H1 (cell line): Measurements from ENCODE around the gene LYL1. TPM values are rescaled to one million over a fixed set of nuclear protein-coding genes. Genes with fewer than 3 reads are reported as not detected.
A peak's percentile ranks its signal among the peaks of the same experiment; 100 is the strongest.

Experiments used
- CTCF ChIA-PET: fragments of 300-600 bp; sonication (Branson Sonifier 250); formaldehyde crosslinking; loops from one replicate; lab custom pipeline; 2021; ENCODE audit not compliant: partially characterized antibody; lab: Charles Lee
- POLR2A ChIA-PET: fragments of 300-600 bp; sonication (Branson Sonifier 250); formaldehyde crosslinking; loops from one replicate; lab custom pipeline; 2021; ENCODE audit warnings: inconsistent platforms; ENCODE audit not compliant: partially characterized antibody; lab: Charles Lee
- DNase-seq, 2 experiments: peaks; one replicate each; pipeline versions ENCODE4 v3.0.0 to v3.0.0-alpha.2; 2010 to 2022; ENCODE audit warnings: low spot score in 2 of 2, low read depth in 1 of 2, mixed read lengths in 1 of 2
- FAIRE-seq: peaks from 2 replicates; lab custom pipeline; 2011; peaks lifted over from hg19 to GRCh38; lab: Jason Lieb, UNC
- H2AFZ ChIP-seq: 2 replicates; pipeline ENCODE4 v1.8.1; 2012; ENCODE audit warnings: low read length, inconsistent platforms
- H2AK5ac ChIP-seq: 2 replicates; pipeline ENCODE4 v1.6.1; 2013; ENCODE audit warnings: low read depth, low read length
- H2BK120ac ChIP-seq: replicated peaks from 2 replicates; pipeline ENCODE3; 2013; ENCODE audit warnings: low read depth, low read length, inconsistent platforms
- H2BK12ac ChIP-seq: 2 replicates; pipeline ENCODE4 v1.6.1; 2013; ENCODE audit warnings: low read depth, low read length
- H2BK15ac ChIP-seq: 2 replicates; pipeline ENCODE4 v1.6.1; 2013; ENCODE audit warnings: low read length
- H2BK20ac ChIP-seq: 2 replicates; pipeline ENCODE4 v1.6.1; 2013; ENCODE audit warnings: low read length
- H2BK5ac ChIP-seq: 2 replicates; pipeline ENCODE4 v1.6.1; 2013; ENCODE audit warnings: low read depth, low read length
- H3K14ac ChIP-seq: 2 replicates; pipeline ENCODE4 v1.6.1; 2013; ENCODE audit warnings: inconsistent platforms; ENCODE audit not compliant: insufficient read length
- H3K18ac ChIP-seq: 2 replicates; pipeline ENCODE4 v1.6.1; 2013; ENCODE audit warnings: low read length; ENCODE audit errors: extremely low read depth
- H3K23ac ChIP-seq: 2 replicates; pipeline ENCODE4 v1.6.1; 2013; ENCODE audit warnings: inconsistent platforms; ENCODE audit not compliant: insufficient read length
- H3K23me2 ChIP-seq: 2 replicates; pipeline ENCODE4 v1.6.1; 2013; ENCODE audit warnings: low read depth, low read length
- H3K27ac ChIP-seq: 2 replicates; pipeline ENCODE4 v1.6.1; 2011; ENCODE audit warnings: low read depth, low read length, inconsistent platforms
- H3K27me3 ChIP-seq, 4 experiments: replicated peaks in 1 of 4; 1 replicate in 1 of 4; 2 replicates in 3 of 4; pipeline versions ENCODE4 v1.6.1 to v1.8.1; 2011 to 2013; ENCODE audit warnings: low read length in 3 of 4, mild to moderate bottlenecking in 3 of 4, inconsistent platforms in 2 of 4, mixed read lengths in 2 of 4, moderate library complexity in 1 of 4; ENCODE audit not compliant: control insufficient read depth in 3 of 4, insufficient read depth in 3 of 4; ENCODE audit errors: extremely low read depth in 1 of 4
- H3K36me3 ChIP-seq, 4 experiments: 2 replicates each; pipeline versions ENCODE4 v1.6.1 to v1.8.1; 2011 to 2013; ENCODE audit warnings: mild to moderate bottlenecking in 4 of 4, low read length in 3 of 4, moderate library complexity in 2 of 4, control low read depth in 1 of 4, inconsistent platforms in 1 of 4; ENCODE audit not compliant: insufficient read depth in 4 of 4, control insufficient read depth in 2 of 4
- H3K4ac ChIP-seq: replicated peaks from 2 replicates; pipeline ENCODE3; 2013; ENCODE audit warnings: low read length, low read depth, mixed read lengths, inconsistent platforms; ENCODE audit not compliant: insufficient read length
- H3K4me1 ChIP-seq, 4 experiments: replicated peaks in 1 of 4; 1 replicate in 1 of 4; 2 replicates in 3 of 4; pipeline versions ENCODE4 v1.6.1 to v1.8.1; 2011 to 2013; ENCODE audit warnings: low read length in 3 of 4, inconsistent platforms in 2 of 4, mixed read lengths in 1 of 4; ENCODE audit not compliant: insufficient read depth in 4 of 4, control insufficient read depth in 3 of 4
- H3K4me2 ChIP-seq, 2 experiments: 2 replicates each; pipeline versions ENCODE4 v1.6.1 to v1.8.1; 2011 to 2013; ENCODE audit warnings: low read depth in 2 of 2, low read length in 2 of 2, control low read depth in 1 of 2, inconsistent platforms in 1 of 2, mild to moderate bottlenecking in 1 of 2; ENCODE audit not compliant: insufficient read depth in 1 of 2
- H3K4me3 ChIP-seq, 4 experiments: fragments of 200-600, 300-600 bp in 1 of 4; sonication (generic), shearing (Covaris generic), sonication (Bioruptor Twin) in 1 of 4; 2 replicates each; pipeline versions ENCODE4 v1.5.1 to v1.8.1; 2011 to 2016; ENCODE audit warnings: low read length in 4 of 4, low read depth in 3 of 4, control low read depth in 2 of 4, inconsistent platforms in 2 of 4, mild to moderate bottlenecking in 2 of 4, mixed read lengths in 1 of 4, moderate library complexity in 1 of 4; ENCODE audit not compliant: insufficient read depth in 2 of 4; ENCODE audit errors: extremely low read depth in 1 of 4
- H3K56ac ChIP-seq: replicated peaks from 2 replicates; pipeline ENCODE3; 2013; ENCODE audit warnings: low read depth, mild to moderate bottlenecking, mixed read lengths, low read length, inconsistent platforms; ENCODE audit not compliant: insufficient read length
- H3K79me1 ChIP-seq: 2 replicates; pipeline ENCODE4 v1.6.1; 2013; ENCODE audit warnings: low read depth, low read length, control low read depth
- H3K79me2 ChIP-seq, 2 experiments: 2 replicates each; pipeline versions ENCODE4 v1.6.1 to v1.8.1; 2012 to 2013; ENCODE audit warnings: low read length in 2 of 2, mild to moderate bottlenecking in 2 of 2, inconsistent platforms in 1 of 2; ENCODE audit not compliant: insufficient read depth in 2 of 2, control insufficient read depth in 1 of 2
- H3K9ac ChIP-seq, 4 experiments: replicated peaks in 1 of 4; 1 replicate in 1 of 4; 2 replicates in 3 of 4; pipeline versions ENCODE4 v1.6.1 to v1.8.1; 2011 to 2013; ENCODE audit warnings: low read depth in 3 of 4, low read length in 3 of 4, control low read depth in 2 of 4, mild to moderate bottlenecking in 2 of 4, moderate library complexity in 2 of 4, inconsistent platforms in 1 of 4; ENCODE audit errors: extremely low read depth in 1 of 4
- H3K9me3 ChIP-seq, 2 experiments: 2 replicates each; pipeline versions ENCODE4 v1.6.1 to v1.8.1; 2012 to 2013; ENCODE audit warnings: mild to moderate bottlenecking in 2 of 2, moderate library complexity in 2 of 2, control low read depth in 1 of 2, inconsistent platforms in 1 of 2, low read depth in 1 of 2, low read length in 1 of 2, mixed read lengths in 1 of 2; ENCODE audit not compliant: insufficient read depth in 2 of 2
- H4K20me1 ChIP-seq, 2 experiments: replicated peaks in 1 of 2; 2 replicates each; pipeline versions ENCODE3 to v1.8.1; 2011 to 2013; ENCODE audit warnings: inconsistent platforms in 2 of 2, low read length in 2 of 2, mild to moderate bottlenecking in 1 of 2; ENCODE audit not compliant: insufficient read depth in 2 of 2, control insufficient read depth in 1 of 2
- H4K5ac ChIP-seq: 2 replicates; pipeline ENCODE4 v1.6.1; 2013; ENCODE audit warnings: low read length, low read depth, mixed read lengths, inconsistent platforms; ENCODE audit not compliant: insufficient read length
- H4K8ac ChIP-seq: 2 replicates; pipeline ENCODE4 v1.8.0; 2013; ENCODE audit warnings: mild to moderate bottlenecking, moderate library complexity, low read length, inconsistent platforms; ENCODE audit not compliant: insufficient read depth; ENCODE audit errors: extremely low read depth
- H4K91ac ChIP-seq: replicated peaks from 2 replicates; pipeline ENCODE3; 2013; ENCODE audit warnings: low read length, mixed read lengths, inconsistent platforms; ENCODE audit not compliant: insufficient read length
- CHD2 ChIP-seq: IDR thresholded peaks from 2 replicates; pipeline ENCODE4 v1.6.1; 2012; ENCODE audit warnings: low read length, improper control_type of control experiment
- CTCF ChIP-seq, 3 experiments: IDR thresholded peaks; 1 replicate in 2 of 3; 2 replicates in 1 of 3; pipeline versions ENCODE4 v1.5.1 to v1.6.1; 2011; ENCODE audit warnings: low read length in 3 of 3, mild to moderate bottlenecking in 3 of 3, inconsistent platforms in 2 of 3, low read depth in 1 of 3, moderate library complexity in 1 of 3; ENCODE audit not compliant: insufficient read depth in 1 of 3; ENCODE audit errors: control extremely low read depth in 1 of 3
- E2F6 ChIP-seq: IDR thresholded peaks from 2 replicates; pipeline ENCODE4 v1.6.1; 2012; ENCODE audit warnings: inconsistent platforms
- EP300 ChIP-seq, 2 experiments: IDR thresholded peaks; 1 replicate in 1 of 2; 2 replicates in 1 of 2; pipeline ENCODE4 v1.6.1; 2011 to 2012; ENCODE audit warnings: low read depth in 2 of 2, low read length in 2 of 2, mild to moderate bottlenecking in 2 of 2, borderline replicate concordance in 1 of 2, inconsistent platforms in 1 of 2, moderate library complexity in 1 of 2
- JUND ChIP-seq: IDR thresholded peaks from 2 replicates; pipeline ENCODE4 v1.6.1; 2011; ENCODE audit warnings: mild to moderate bottlenecking, improper control_type of control experiment, low read length
- SUZ12 ChIP-seq: fragments of 200-600 bp; sonication (generic); IDR thresholded peaks from 2 replicates; pipeline ENCODE4 v1.6.1; 2012; ENCODE audit warnings: mild to moderate bottlenecking, inconsistent platforms, low read length, moderate library complexity, mixed read lengths
- YY1 ChIP-seq: IDR thresholded peaks from 2 replicates; pipeline ENCODE4 v1.6.1; 2011; ENCODE audit warnings: low read depth, mild to moderate bottlenecking, low read length
- WGBS, 2 experiments: shearing (Covaris generic) in 1 of 2; methylation state at CpG; one replicate each; pipeline versions ENCODE4 v1.1.6 to v1.1.7; 2013 to 2015; ENCODE audit warnings: low lambda C conversion rate in 2 of 2, mixed read lengths in 2 of 2, inconsistent platforms in 1 of 2, low coverage in 1 of 2, missing lambda C conversion rate in 1 of 2; ENCODE audit not compliant: insufficient replicate concordance in 2 of 2, insufficient coverage in 1 of 2, insufficient read length in 1 of 2; ENCODE audit errors: extremely low coverage in 1 of 2, missing lambda C conversion rate in 1 of 2; 5-methylcytosine and 5-hydroxymethylcytosine counted together
- polyA plus RNA-seq, 7 experiments: library from polyadenylated mRNA; depleted of rRNA in 3 of 7; stranded (reverse) in 5 of 7; unstranded in 2 of 7; fragments of >200 nt in 5 of 7; fragments of 200-250 nt in 2 of 7; gene quantifications; 1 replicate in 5 of 7; 2 replicates in 1 of 7; 4 replicates in 1 of 7; pipeline versions ENCODE4 v1.2.1 to v1.2.3, GENCODE V29; 2011 to 2013; ENCODE audit warnings: missing spikeins in 2 of 7, mixed read lengths in 2 of 7
- total RNA-seq: library from RNA; stranded (reverse); fragmentation: NEBNext Ultra II Directional; extraction: Animal tissue kit (Norgen Biotek cat#: 25700); gene quantifications from 2 replicates; pipeline ENCODE4 v1.2.1, GENCODE V29; 2021

LYL1 gene
- total and polyA plus RNA-seq, 2 of the 8 experiments (the other 6 are each of a cell fraction or from before 2014, with no cell fraction given), result 0.58 to 0.76 TPM

GRCh38 chr19:13055213-13056051 is 47.2 kb downstream of the LYL1 start:
- peak overlapping the region; percentile 9 to 51 (median 14); a peak in 6 of 8 replicates for H3K4me3 ChIP-seq
- peaks cover 6% of the 10 kb centered on the region; the same call in 1 of the 2 replicates for H3K23me2 ChIP-seq
- H3K56ac ChIP-seq, result no peak overlapping the region
- no peak overlapping the region for H4K91ac ChIP-seq
- H3K9me3 ChIP-seq, result no peaks in the 10 kb centered on the region
- FAIRE-seq (no peak), DNase-seq (peak in 1 of 2 experiments; percentile 80)
- 0 out of 2 replicates have a peak overlapping the region, but pooled peaks have one; percentile 18 for H2BK20ac ChIP-seq
- ChIA-PET CTCF (interaction anchor here (2.2 to 48.8 kb wide), 9 partner anchors 5 to 90 kb away, joined by 6 to 1145 read pairs (median 140); no protein-coding TSS in a partner anchor), POLR2A (interaction anchor here (0.7 to 3.2 kb wide), 11 partner anchors 12 to 99 kb away, joined by 3 to 18 read pairs (median 5); no protein-coding TSS in a partner anchor)
- 3% methylated on average over 23 of the region's 29 CpGs; no CpG with 5 or more reads in 1 of the 2 experiments for WGBS, 2 experiments
- no peak overlapping the region for H2BK5ac ChIP-seq
- H3K18ac ChIP-seq, result peak overlapping the region; percentile 11
- no peak overlapping the region for H2AK5ac ChIP-seq
- no peaks in the 10 kb centered on the region for H3K79me1 ChIP-seq
- peaks cover 89 to 100% (median 99%) of the 10 kb centered on the region in 4 experiments for H3K27me3 ChIP-seq
- H3K9ac ChIP-seq, result no peak overlapping the region
- H3K27ac ChIP-seq, result no peak overlapping the region
- H3K4me1 ChIP-seq, result peaks cover 7 to 47% (median 39%) of the 10 kb centered on the region in 4 experiments
- H2BK15ac ChIP-seq, result peak overlapping the region; percentile 40; the same call in 1 of the 2 replicates
- H3K23ac ChIP-seq, result no peak overlapping the region
- H2BK120ac ChIP-seq, result no peak overlapping the region
- H4K8ac ChIP-seq, result peak overlapping the region; percentile 22
- H3K4me2 ChIP-seq, result peak overlapping the region; percentile 66 to 82
- peak overlapping the region; percentile 95; the same call in 1 of the 2 replicates for H2BK12ac ChIP-seq
- no peak overlapping the region for H4K5ac ChIP-seq
- peaks cover 14 to 21% of the 10 kb centered on the region in 2 experiments for H4K20me1 ChIP-seq
- H3K79me2 ChIP-seq, result no peaks in the 10 kb centered on the region
- no peak overlapping the region for H3K14ac ChIP-seq
- H3K36me3 ChIP-seq, result no peaks in the 10 kb centered on the region
- no peak overlapping the region for H2AFZ ChIP-seq
- peak overlapping the region; percentile 61 for H3K4ac ChIP-seq
- TF ChIP-seq EP300 (IDR thresholded peaks at IDR 0.05; ENCODE audit: borderline replicate concordance in 1 of 2, low read depth in 2 of 2, low read length in 2 of 2) (no peak), JUND (peak; percentile 57; the same call in 1 of the 2 replicates), YY1 (no peak), E2F6 (peak; percentile 47; the same call in 1 of the 2 replicates), CHD2 (no peak), CTCF (IDR thresholded peaks at IDR 0.05; ENCODE audit: control extremely low read depth in 1 of 3, insufficient read depth in 1 of 3, low read depth in 1 of 3, low read length in 3 of 3) (peak in 1 of 3 experiments; percentile 11; a peak in 1 of 4 replicates), SUZ12 (no peak; the same call in 1 of the 2 replicates)
